GM12892 (cell line): Measurements from ENCODE around the gene RXRA.

ENCODE experiments used
- DNase-seq: peaks from one replicate; pipeline ENCODE4 v3.0.0; 2011; ENCODE audit not compliant: insufficient read length
- FAIRE-seq: peaks from 2 replicates; lab custom pipeline; 2011; peaks lifted over from hg19 to GRCh38; lab: Jason Lieb, UNC
- POLR2A ChIP-seq: IDR thresholded peaks from 2 replicates; pipeline ENCODE4 v1.6.1; 2011; ENCODE audit warnings: low read depth, low read length, control low read depth
- POLR2AphosphoS5 ChIP-seq: IDR thresholded peaks from 2 replicates; pipeline ENCODE4 v1.6.1; 2011; ENCODE audit warnings: low read depth, low read length, control low read depth
- TAF1 ChIP-seq: IDR thresholded peaks from 2 replicates; pipeline ENCODE4 v1.6.1; 2011; ENCODE audit warnings: low read depth, mild to moderate bottlenecking, control low read depth, low read length, borderline replicate concordance

The RXRA gene

DNA sequence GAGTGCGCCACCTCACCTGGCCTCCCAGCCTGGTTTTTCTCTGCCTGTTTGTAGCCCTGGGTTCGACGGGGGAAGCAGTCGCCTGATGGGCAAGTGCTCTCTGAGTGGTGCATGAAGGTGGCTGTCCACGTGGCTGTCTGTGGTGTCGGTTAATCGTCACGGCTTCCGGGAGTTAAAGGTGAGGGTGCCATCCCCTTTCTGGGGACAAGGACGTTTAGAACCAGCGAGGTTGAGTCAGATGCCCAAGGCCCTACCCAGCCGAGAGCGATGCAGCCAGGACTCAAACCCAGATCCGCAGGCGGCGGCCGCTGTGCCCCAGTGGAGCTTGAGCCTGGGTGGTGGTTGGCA, 47.7 kb downstream of the RXRA start:
- DNase-seq: no peak
- no peak for FAIRE-seq
- TF ChIP-seq TAF1: no peak
- no peak for TF ChIP-seq POLR2A
- no peak for TF ChIP-seq POLR2AphosphoS5

DNA sequence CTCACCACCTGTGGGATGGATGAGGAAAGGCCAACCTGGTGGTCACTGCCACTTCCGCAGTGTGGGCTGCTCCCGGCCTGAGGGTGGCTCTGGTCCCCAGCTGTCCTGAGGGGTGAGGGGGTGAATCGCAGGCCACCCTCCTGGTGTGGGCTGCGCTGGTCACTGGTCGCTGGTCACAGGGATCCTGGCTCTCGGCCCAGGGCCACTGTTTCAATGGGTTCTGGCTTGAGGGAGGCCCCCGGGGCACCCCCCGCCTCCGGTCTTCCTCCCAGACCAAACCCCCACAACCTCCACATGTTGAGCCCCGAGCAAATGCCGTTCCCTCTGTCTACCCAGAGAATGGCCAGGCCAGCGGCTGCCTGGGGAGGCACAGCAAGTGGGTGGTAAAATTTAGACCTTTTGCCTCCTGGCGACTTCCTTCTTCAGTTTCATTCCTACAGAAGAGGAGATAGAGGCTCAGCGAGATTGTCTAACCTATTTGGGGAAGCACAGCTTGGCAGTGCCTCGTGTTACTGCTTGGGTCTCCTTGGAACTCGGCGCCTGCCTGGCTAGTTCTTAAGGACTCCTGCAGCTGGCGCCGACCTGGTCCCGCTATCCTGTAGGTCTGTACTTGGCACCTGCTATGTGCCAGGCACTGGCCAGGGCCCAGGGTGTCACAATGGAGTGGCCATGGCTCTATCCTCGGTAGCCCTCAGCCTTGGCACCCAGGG, 48.2 kb downstream of the RXRA start:
- no peak for DNase-seq
- no peak for FAIRE-seq

DNA sequence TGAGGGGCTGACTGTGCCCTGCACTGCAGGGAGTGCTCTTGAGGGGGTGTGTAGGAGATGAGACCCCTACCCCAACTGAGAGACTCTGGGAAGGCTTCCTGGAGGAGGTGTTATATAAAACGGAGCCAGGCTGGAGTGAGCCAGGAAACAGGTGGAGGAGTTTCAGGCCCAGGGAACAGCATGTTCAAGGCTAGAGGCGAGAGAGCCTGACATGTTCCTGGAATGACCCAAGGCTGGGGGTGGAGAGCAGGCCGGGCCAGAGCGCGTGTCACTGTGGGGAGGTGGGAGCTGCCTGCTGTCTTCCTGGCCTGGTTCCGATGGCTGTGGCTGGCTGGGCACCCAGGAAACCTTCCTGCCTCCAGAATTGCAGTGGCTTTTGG, 48.7 kb downstream of the RXRA start:
- no peak for DNase-seq
- FAIRE-seq: no peak

More for the DNA sequence above, 48.2 kb downstream of the RXRA start:
- TF ChIP-seq POLR2AphosphoS5 (no peak), POLR2A (no peak), TAF1 (no peak)

DNA sequence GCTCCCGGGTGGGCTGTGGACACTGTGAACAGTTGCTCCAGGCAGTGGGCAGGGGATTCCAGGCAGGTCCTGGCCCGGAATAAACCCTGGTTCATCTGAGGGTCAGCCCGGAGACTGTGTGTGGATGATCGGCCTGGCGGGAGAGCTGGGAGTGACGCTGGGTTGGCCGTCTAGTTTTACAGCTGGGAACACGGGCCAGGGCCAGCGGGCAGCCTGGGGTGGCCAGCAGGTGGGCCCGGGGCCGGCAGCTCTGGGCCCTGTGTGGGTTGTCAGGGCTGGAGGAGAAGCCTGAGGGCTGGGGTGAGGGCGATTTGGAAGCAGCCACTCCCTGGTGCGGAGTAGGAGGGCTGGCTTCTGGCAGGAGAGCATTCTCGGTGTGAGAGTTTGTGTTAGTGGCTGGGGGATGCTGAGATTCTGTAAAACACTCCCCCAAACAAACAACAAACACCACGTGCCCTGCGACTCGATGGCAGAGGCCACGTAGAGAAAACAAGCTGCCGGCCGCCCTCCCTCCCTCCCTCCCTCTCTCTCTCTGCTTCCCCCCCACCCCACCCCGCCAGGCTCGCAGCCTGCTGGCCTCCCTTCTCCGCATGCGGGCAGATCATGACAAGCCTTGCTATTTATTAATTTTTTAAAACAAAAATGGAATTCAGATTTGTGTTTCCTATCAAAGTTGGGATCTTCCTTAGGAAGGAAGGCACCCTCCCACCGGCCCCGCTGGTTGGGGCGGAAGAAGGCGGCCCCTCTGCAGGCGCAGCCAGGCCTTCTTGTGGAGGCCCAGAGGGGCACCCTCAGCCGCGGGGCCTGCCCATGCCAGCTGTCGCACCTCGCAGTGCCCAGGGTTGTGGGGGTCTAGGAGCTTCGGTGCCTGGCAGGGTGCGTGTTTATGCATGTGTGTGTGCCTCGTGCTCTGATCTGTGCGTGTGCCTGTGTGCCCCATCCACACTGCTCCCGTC, 49.5 kb downstream of the RXRA start:
- DNase-seq: no peak
- no peak for FAIRE-seq
- TF ChIP-seq POLR2A (no peak), POLR2AphosphoS5 (no peak), TAF1 (no peak)

More for the DNA sequence above, 48.7 kb downstream of the RXRA start:
- TF ChIP-seq TAF1 (no peak), POLR2AphosphoS5 (no peak), POLR2A (no peak)

DNA sequence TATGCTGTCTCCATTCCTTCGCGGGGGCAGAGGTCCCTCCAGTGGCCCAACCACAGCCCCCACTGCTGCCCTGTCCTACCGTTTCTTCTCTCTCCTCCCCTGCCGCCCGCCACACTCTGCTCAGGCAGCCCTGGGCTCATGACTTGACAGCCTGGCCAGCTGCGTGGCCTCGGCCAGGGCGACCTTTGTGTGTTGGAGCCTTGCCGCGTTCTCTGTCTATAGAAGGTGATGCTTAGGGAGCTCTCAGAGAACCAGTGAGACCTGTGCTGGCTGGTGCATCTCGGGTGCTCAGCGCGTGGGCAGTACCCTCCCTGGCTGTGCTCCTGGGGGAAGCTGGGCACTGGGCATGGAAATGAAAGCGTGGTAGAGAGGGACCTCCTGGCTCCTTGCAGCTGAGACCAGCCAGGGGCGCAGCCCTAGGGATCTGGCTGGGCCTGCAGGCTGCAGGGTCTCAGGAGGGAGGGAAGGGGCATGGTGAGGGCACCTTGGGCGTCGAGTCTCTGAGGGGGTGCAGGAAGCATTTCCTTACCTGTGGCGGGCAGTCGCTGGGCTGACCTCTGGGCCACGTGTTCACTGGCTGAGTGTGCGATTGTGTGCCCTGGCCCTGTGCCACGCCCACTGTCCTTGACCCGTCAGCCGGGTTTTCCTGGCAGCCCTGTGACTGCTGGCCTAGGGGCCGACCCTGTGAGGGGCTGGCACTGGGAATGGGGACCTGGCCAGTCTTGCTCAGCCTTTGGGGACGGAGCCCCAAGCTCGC, 50.3 kb downstream of the RXRA start:
- TF ChIP-seq POLR2A: no peak
- FAIRE-seq (no peak), DNase-seq (no peak)

DNA sequence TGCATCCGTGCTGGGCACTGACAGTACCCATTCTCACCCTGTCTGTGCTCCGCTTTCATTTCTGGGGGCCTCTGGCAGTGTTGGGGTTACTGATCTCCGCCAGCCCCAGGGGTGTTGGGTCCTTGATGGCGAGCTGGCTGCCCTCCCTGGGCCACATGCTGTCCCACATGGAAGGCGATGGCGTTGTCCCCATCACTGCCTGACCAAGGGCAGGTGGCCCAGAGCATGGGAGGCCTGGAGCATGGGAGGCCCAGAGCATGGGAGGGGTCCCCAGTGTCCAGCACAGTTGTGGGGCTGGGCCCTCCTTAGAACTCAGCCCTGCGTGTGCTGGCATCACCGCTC, 50.9 kb downstream of the RXRA start:
- DNase-seq (no peak), FAIRE-seq (no peak)
- TF ChIP-seq TAF1: no peak
- no peak for TF ChIP-seq POLR2A
- no peak for TF ChIP-seq POLR2AphosphoS5

DNA sequence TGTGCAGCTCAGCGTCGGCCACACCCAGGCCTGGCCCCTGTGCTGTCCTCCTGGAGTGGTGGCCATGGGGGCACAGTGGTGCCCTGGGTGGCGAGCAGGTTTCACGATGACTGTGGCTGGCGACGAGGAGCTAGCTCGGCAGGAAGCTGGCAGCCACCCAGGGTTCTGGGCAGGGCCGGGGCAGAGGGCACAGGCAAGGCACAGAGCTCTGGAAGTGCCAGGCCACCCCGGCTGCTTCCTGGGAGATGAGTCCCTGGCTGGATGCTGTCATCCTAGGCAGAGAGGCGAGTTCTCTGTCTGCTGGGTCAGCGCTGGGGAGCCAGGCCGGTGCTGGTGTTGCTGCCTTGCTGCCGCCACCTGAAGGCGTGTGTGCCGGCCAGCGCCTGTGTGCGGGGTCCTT, 51.7 kb downstream of the RXRA start:
- TF ChIP-seq TAF1 (no peak), POLR2A (no peak), POLR2AphosphoS5 (no peak)
- DNase-seq (no peak), FAIRE-seq (no peak)

DNA sequence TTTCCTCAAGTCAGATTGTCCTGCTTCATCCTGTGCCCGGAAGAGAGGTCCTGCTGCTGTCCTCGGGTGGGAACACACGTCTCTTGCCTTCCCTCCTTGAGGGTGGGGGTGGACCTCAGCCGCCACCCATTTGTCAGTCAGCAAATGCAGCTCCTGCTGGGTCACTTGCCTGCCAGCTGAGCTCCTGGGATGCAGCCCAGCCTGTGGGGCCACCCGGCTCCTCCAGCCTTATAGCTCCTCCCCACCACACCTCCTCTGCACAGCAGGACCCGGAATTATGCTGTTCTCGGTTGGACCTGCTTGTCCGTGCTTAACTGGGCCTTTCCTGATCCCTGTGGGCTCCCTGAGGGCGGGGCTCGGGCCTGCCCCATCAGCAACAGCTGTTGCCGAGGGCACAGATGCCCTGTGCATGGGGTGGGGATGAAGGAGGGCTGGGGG, 52.7 kb downstream of the RXRA start:
- TF ChIP-seq TAF1: no peak
- TF ChIP-seq POLR2AphosphoS5: no peak
- no peak for TF ChIP-seq POLR2A
- no peak for FAIRE-seq
- no peak for DNase-seq

DNA sequence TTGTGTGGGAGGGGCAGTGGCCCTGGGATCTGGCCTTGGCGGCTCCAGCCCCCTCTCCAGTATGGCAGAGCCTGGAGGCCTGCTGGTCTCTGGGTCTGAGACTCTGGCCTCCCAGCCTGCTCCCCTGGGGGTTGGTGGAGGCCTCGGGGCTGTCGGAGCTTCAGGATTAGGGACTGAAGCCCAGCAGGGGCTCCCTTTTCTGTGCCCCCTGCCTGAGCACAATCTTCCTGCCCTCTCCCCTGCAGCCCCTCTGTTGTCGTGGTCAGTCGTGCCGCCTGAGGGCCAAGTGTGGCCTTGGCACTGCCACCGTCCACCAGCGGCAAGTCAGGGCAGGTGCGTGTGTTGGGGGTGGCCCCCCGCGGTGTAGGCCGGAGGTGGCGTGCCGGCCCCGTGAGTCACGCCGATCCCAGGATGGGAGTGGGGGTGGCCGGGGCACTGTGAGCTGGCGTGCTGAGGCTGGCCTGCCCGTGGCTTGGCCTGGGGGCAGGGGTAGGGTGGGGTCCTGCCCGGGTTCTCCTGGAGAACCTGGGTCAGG, 53.6 kb downstream of the RXRA start:
- no peak for DNase-seq
- no peak for FAIRE-seq
- TF ChIP-seq TAF1: no peak
- TF ChIP-seq POLR2A: no peak
- TF ChIP-seq POLR2AphosphoS5: no peak

DNA sequence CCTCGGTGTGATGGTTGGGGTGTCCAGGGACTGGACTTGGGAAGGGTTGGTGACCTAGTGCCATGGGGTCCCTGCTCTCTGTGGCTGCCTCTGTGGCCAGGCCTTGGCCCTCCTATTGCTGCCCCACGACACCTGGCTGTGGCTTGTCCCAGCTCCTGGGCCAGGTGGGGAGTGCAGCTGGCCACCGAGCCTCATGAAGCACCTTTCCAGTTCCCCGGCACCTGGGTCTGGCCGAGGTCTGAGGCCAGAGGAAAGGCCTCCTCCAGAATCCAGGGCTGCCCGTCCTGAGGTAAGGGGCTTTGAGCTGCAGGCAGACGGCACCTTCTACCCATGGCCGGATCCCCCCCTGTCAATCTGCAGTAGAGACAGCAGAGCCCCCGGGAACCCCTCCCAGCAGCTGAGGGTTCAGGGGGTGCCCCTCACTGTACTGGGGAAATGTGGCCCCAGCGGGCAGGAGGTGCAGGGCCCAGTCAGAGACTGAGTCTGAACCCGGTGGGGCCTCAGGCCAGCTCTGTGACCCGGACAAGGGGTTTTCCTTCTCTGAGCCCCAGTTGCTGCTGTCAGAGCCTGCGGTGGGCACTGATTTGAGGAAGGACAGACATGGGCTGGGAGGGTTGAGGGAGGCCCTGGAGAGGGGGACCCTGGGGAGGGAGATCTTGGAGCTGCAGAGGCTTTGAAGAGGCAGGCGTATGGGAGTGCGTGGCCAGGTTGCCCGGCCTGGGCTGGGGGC, 54.5 kb downstream of the RXRA start:
- FAIRE-seq (no peak), DNase-seq (no peak)
- no peak for TF ChIP-seq POLR2AphosphoS5
- TF ChIP-seq TAF1: no peak
- TF ChIP-seq POLR2A: no peak

DNA sequence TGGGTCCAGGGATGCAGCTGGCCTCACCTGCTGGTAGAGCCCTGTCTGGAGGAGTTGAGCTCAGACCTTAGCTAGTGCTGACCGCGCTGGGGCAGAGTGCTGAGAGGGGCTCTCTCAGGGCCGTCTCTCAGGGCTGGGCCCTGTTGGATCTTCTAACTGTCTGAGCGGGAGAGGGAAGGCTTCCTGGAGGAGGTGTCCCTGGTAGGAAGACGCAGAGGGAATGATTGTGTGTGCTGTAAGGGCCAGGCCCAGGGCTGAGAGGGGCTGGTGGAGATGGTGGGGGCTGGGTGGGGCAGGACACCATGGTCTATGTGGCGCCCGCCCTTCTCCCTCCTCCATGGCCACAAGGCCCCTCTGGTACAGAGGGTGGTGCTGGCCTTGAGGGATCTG, 55.0 kb downstream of the RXRA start:
- TF ChIP-seq POLR2A (no peak), TAF1 (no peak), POLR2AphosphoS5 (no peak)
- no peak for FAIRE-seq
- no peak for DNase-seq
